IMR-90 (cell line): Measurements from ENCODE around the gene EVI5. TPM values are rescaled to one million over a fixed set of nuclear protein-coding genes. Genes with fewer than 3 reads are reported as not detected.

Experiments used
- ATAC-seq: fragments of 200-7000 bp; cut with Tn5 transposase; 2 replicates; pipeline ENCODE4 v1.9.1; 2020; ENCODE audit warnings: low read depth, mild to moderate bottlenecking, moderate library complexity
- BruUV-seq: library from RNA; stranded (reverse); fragments of 400-500 nt; replicated peaks from 2 replicates; lab custom pipeline; 2021; lab: Mats Ljungman, UMichigan
- CTCF ChIA-PET: fragments of 300-600 bp; formaldehyde crosslinking; extraction: SDS; loops from one replicate; lab custom pipeline; 2021; ENCODE audit warnings: antibody characterized with exemption; lab: Yijun Ruan, JAX
- POLR2A ChIA-PET: fragments of 300-600 bp; sonication (Branson Sonifier 250); formaldehyde crosslinking; loops from one replicate; lab custom pipeline; 2022; ENCODE audit warnings: antibody characterized with exemption; ENCODE audit not compliant: unreplicated experiment; lab: Charles Lee
- DNase-seq: peaks from one replicate; pipeline ENCODE4 v3.0.0; 2013
- H2AFZ ChIP-seq: replicated peaks from 2 replicates; pipeline ENCODE3; 2013; ENCODE audit warnings: low read length, mild to moderate bottlenecking; ENCODE audit not compliant: poor library complexity
- H2AK5ac ChIP-seq: 2 replicates; pipeline ENCODE4 v1.6.1; 2013; ENCODE audit warnings: low read depth, low read length, inconsistent platforms
- H2AK9ac ChIP-seq: replicated peaks from 2 replicates; pipeline ENCODE3; 2013; ENCODE audit warnings: mild to moderate bottlenecking, low read depth, low read length, moderate library complexity; ENCODE audit not compliant: poor library complexity
- H2BK120ac ChIP-seq: 2 replicates; pipeline ENCODE4 v1.6.1; 2013; ENCODE audit warnings: low read depth, low read length, inconsistent platforms
- H2BK15ac ChIP-seq: 3 replicates; pipeline ENCODE4 v1.6.1; 2013; ENCODE audit warnings: low read depth, low read length, inconsistent platforms
- H2BK20ac ChIP-seq: 2 replicates; pipeline ENCODE4 v1.6.1; 2013; ENCODE audit warnings: low read depth, mild to moderate bottlenecking, inconsistent platforms, low read length, moderate library complexity
- H2BK5ac ChIP-seq: 2 replicates; pipeline ENCODE4 v1.6.1; 2013; ENCODE audit warnings: mild to moderate bottlenecking, low read depth, low read length, inconsistent platforms; ENCODE audit not compliant: poor library complexity, severe bottlenecking
- H3K14ac ChIP-seq: replicated peaks from 2 replicates; pipeline ENCODE4 v1.6.1; 2013; ENCODE audit warnings: low read depth, low read length, inconsistent platforms
- H3K18ac ChIP-seq: 2 replicates; pipeline ENCODE4 v1.6.1; 2013; ENCODE audit warnings: low read depth, low read length, control low read depth
- H3K23ac ChIP-seq: 2 replicates; pipeline ENCODE4 v1.6.1; 2013; ENCODE audit warnings: low read depth, low read length, inconsistent platforms
- H3K27ac ChIP-seq: 2 replicates; pipeline ENCODE4 v1.5.1; 2013; ENCODE audit warnings: mild to moderate bottlenecking, control low read depth, low read length; ENCODE audit not compliant: insufficient read depth
- H3K27me3 ChIP-seq: 2 replicates; pipeline ENCODE4 v1.6.1; 2013; ENCODE audit warnings: low read length; ENCODE audit not compliant: control insufficient read depth, insufficient read depth
- H3K36me3 ChIP-seq: 2 replicates; pipeline ENCODE4 v1.6.1; 2013; ENCODE audit warnings: low read length, mixed read lengths; ENCODE audit not compliant: control insufficient read depth, insufficient read depth
- H3K4ac ChIP-seq: 2 replicates; pipeline ENCODE4 v1.6.1; 2013; ENCODE audit warnings: low read depth, low read length, inconsistent platforms
- H3K4me1 ChIP-seq: 2 replicates; pipeline ENCODE4 v1.6.1; 2013; ENCODE audit warnings: low read length, mixed read lengths; ENCODE audit not compliant: control insufficient read depth, insufficient read depth
- H3K4me2 ChIP-seq: 2 replicates; pipeline ENCODE4 v1.6.1; 2013; ENCODE audit warnings: low read depth, mild to moderate bottlenecking, control low read depth, low read length, moderate library complexity
- H3K4me3 ChIP-seq: 2 replicates; pipeline ENCODE4 v1.5.1; 2013; ENCODE audit warnings: low read depth, mild to moderate bottlenecking, control low read depth, low read length, moderate library complexity; ENCODE audit not compliant: insufficient read depth
- H3K56ac ChIP-seq: 2 replicates; pipeline ENCODE4 v1.6.1; 2013; ENCODE audit warnings: low read length, inconsistent platforms; ENCODE audit not compliant: insufficient read depth; ENCODE audit errors: extremely low read depth
- H3K79me1 ChIP-seq, 2 experiments: 2 replicates each; pipeline ENCODE4 v1.6.1; 2013; ENCODE audit warnings: low read length in 2 of 2, inconsistent platforms in 1 of 2, low read depth in 1 of 2
- H3K9ac ChIP-seq: 2 replicates; pipeline ENCODE4 v1.6.1; 2013; ENCODE audit warnings: low read depth, low read length, control low read depth
- H3K9me1 ChIP-seq: 2 replicates; pipeline ENCODE4 v1.6.1; 2013; ENCODE audit warnings: low read length, inconsistent platforms; ENCODE audit not compliant: insufficient read depth
- H3K9me3 ChIP-seq: 2 replicates; pipeline ENCODE4 v1.6.1; 2013; ENCODE audit warnings: low read length; ENCODE audit not compliant: control insufficient read depth, insufficient read depth
- H4K20me1 ChIP-seq: 2 replicates; pipeline ENCODE4 v1.6.1; 2013; ENCODE audit warnings: low read length, inconsistent platforms; ENCODE audit not compliant: insufficient read depth
- H4K5ac ChIP-seq: 2 replicates; pipeline ENCODE4 v1.6.1; 2013; ENCODE audit warnings: mild to moderate bottlenecking, low read depth, low read length, control low read depth
- H4K8ac ChIP-seq, 2 experiments: 2 replicates each; pipeline ENCODE4 v1.6.1; 2013; ENCODE audit warnings: low read depth in 2 of 2, low read length in 2 of 2, control low read depth in 1 of 2, inconsistent platforms in 1 of 2
- H4K91ac ChIP-seq: 2 replicates; pipeline ENCODE4 v1.6.1; 2013; ENCODE audit warnings: low read depth, low read length, inconsistent platforms; ENCODE audit not compliant: insufficient read depth
- BHLHE40 ChIP-seq: fragments of 150-350 bp; IDR thresholded peaks from 2 replicates; pipeline ENCODE4 v1.6.1; 2016; ENCODE audit warnings: mild to moderate bottlenecking, low read depth, low read length
- CEBPB ChIP-seq: IDR thresholded peaks from 2 replicates; pipeline ENCODE4 v1.6.1; 2012; ENCODE audit warnings: low read depth, low read length, improper control_type of control experiment
- CHD1 ChIP-seq: IDR thresholded peaks from 2 replicates; pipeline ENCODE4 v1.6.1; 2012; ENCODE audit warnings: low read depth, low read length, improper control_type of control experiment
- CTCF ChIP-seq: conservative IDR thresholded peaks from 2 replicates; pipeline ENCODE4 v1.5.1; 2012; ENCODE audit warnings: mild to moderate bottlenecking, low read depth, low read length, improper control_type of control experiment
- ELK1 ChIP-seq: fragments of 150-350 bp; IDR thresholded peaks from 2 replicates; pipeline ENCODE4 v1.6.1; 2016; ENCODE audit warnings: low read depth, mild to moderate bottlenecking, low read length, moderate library complexity, borderline replicate concordance
- FOS ChIP-seq: fragments of 150-350 bp; IDR thresholded peaks from 2 replicates; pipeline ENCODE4 v1.6.1; 2016; ENCODE audit warnings: low read depth, low read length
- MAFK ChIP-seq: IDR thresholded peaks from 2 replicates; pipeline ENCODE4 v1.6.1; 2012; ENCODE audit warnings: low read depth, low read length, improper control_type of control experiment
- MAZ ChIP-seq: IDR thresholded peaks from 2 replicates; pipeline ENCODE4 v1.6.1; 2012; ENCODE audit warnings: low read depth, mild to moderate bottlenecking, low read length, improper control_type of control experiment, moderate library complexity, borderline replicate concordance
- MXI1 ChIP-seq: IDR thresholded peaks from 2 replicates; pipeline ENCODE4 v1.6.1; 2012; ENCODE audit warnings: low read depth, mild to moderate bottlenecking, low read length, moderate library complexity, borderline replicate concordance
- NFE2L2 ChIP-seq: fragments of 150-350 bp; IDR thresholded peaks from 2 replicates; pipeline ENCODE4 v1.6.1; 2016; ENCODE audit warnings: low read depth, mild to moderate bottlenecking, low read length
- POLR2A ChIP-seq: IDR thresholded peaks from 2 replicates; pipeline ENCODE4 v1.6.1; 2012; ENCODE audit warnings: mild to moderate bottlenecking, low read depth, low read length
- RAD21 ChIP-seq: IDR thresholded peaks from 2 replicates; pipeline ENCODE4 v1.6.1; 2012; ENCODE audit warnings: low read length, improper control_type of control experiment
- RCOR1 ChIP-seq: IDR thresholded peaks from 2 replicates; pipeline ENCODE4 v1.6.1; 2012; ENCODE audit warnings: mild to moderate bottlenecking, low read length, improper control_type of control experiment; ENCODE audit not compliant: insufficient replicate concordance
- RFX5 ChIP-seq: IDR thresholded peaks from 2 replicates; pipeline ENCODE4 v1.8.0; 2012; ENCODE audit warnings: low read depth, mild to moderate bottlenecking, low read length, moderate library complexity
- SMC3 ChIP-seq: fragments of 150-350 bp; IDR thresholded peaks from 2 replicates; pipeline ENCODE4 v1.6.1; 2016; ENCODE audit warnings: low read depth, mild to moderate bottlenecking, antibody characterized with exemption, low read length, moderate library complexity
- USF2 ChIP-seq: fragments of 150-350 bp; IDR thresholded peaks from 2 replicates; pipeline ENCODE4 v1.6.1; 2017; ENCODE audit warnings: mild to moderate bottlenecking, antibody characterized with exemption, low read length, low read depth
- WGBS, 2 experiments: methylation state at CpG; one replicate each; pipeline versions ENCODE4 v1.1.5 to v1.1.7; 2013; ENCODE audit warnings: missing lambda C conversion rate in 2 of 2; ENCODE audit not compliant: insufficient read length in 1 of 2; ENCODE audit errors: extremely low coverage in 2 of 2; 5-methylcytosine and 5-hydroxymethylcytosine counted together
- dilution Hi-C: fragments of 300-500 bp; cut with HindIII; formaldehyde crosslinking; loops from one replicate; pipeline ENCODE4 v1.14.3; 2018; ENCODE audit warnings: low sequenced_read_pairs; ENCODE audit not compliant: unreplicated experiment
- in situ Hi-C: fragments of 300-500 bp; cut with MboI; formaldehyde crosslinking; loops from 3 replicates; pipeline ENCODE4 v1.14.3; 2019; ENCODE audit warnings: low sequenced_read_pairs, inconsistent platforms, mixed read lengths
- intact Hi-C: fragments of 100-400 bp; cut with micrococcal nuclease; formaldehyde crosslinking; loops from 2 replicates; pipeline ENCODE4 v1.10.0; 2022
- polyA plus RNA-seq, 3 experiments: library from polyadenylated mRNA; depleted of rRNA; stranded (reverse); fragments of >200 nt; gene quantifications; 2 replicates each; pipeline ENCODE4 v1.2.3, GENCODE V29; 2012; ENCODE audit warnings: low replicate concordance in 1 of 3
- total RNA-seq: library from RNA; depleted of rRNA; stranded (reverse); fragments of >200 nt; gene quantifications from 2 replicates; pipeline ENCODE4 v1.2.3, GENCODE V29; 2012

The EVI5 gene
- total and polyA plus RNA-seq, 2 of the 4 experiments (the other 2 are of a cell fraction), result 13.9 to 26.9 TPM

GRCh38 chr1:92488416-92488815 lies 296.5 kb downstream of the EVI5 start:
- Histone ChIP-seq H3K18ac (no peak overlapping the region), H3K27me3 (peaks cover 58% of the 10 kb centered on the region), H3K56ac (no peak overlapping the region), H2AFZ (no peak overlapping the region), H2BK20ac (no peak overlapping the region), H4K8ac (no peak overlapping the region), H2AK9ac (no peak overlapping the region), H3K36me3 (no peaks in the 10 kb centered on the region), H3K4me3 (no peak overlapping the region), H4K20me1 (no peaks in the 10 kb centered on the region; the same call in 1 of the 2 replicates), H4K5ac (no peak overlapping the region), H2AK5ac (no peak overlapping the region), H2BK5ac (no peak overlapping the region), H3K14ac (no peak overlapping the region), H2BK15ac (no peak overlapping the region), H3K9me1 (no peaks in the 10 kb centered on the region), H3K4ac (no peak overlapping the region), H3K23ac (no peak overlapping the region), H3K4me1 (peaks cover 3% of the 10 kb centered on the region), H3K27ac (no peak overlapping the region), H2BK120ac (no peak overlapping the region), H3K9me3 (no peaks in the 10 kb centered on the region; the same call in 1 of the 2 replicates), H3K79me1 (no peaks in the 10 kb centered on the region), H3K9ac (no peak overlapping the region), H4K91ac (no peak overlapping the region), H3K4me2 (no peak overlapping the region)
- CTCF ChIA-PET, result no interaction called here
- WGBS, 2 experiments, result no CpG with 5 or more reads among the region's 3 CpGs
- DNase-seq (no peak), ATAC-seq (no peak)
- POLR2A ChIA-PET, result no interaction called here
- intact Hi-C loops (loop anchor here (10.0 kb wide), 1 partner anchor 346 kb away; the partner anchor contains the start of gene RPL5), dilution Hi-C loops (no loop called here), in situ Hi-C loops (no loop called here)
- no TSS peak for BruUV-seq
- TF ChIP-seq CHD1 (no peak), CEBPB (no peak), SMC3 (no peak), USF2 (no peak), RCOR1 (no peak), ELK1 (no peak), RAD21 (no peak), BHLHE40 (no peak), POLR2A (no peak), FOS (no peak), CTCF (no peak), MAZ (no peak), NFE2L2 (no peak), MXI1 (no peak), RFX5 (no peak), MAFK (no peak)
